GM12878 (cell line): ENCODE measurements around the gene CWC25. TPM values are rescaled to one million over a fixed set of nuclear protein-coding genes. Genes with fewer than 3 reads are reported as not detected.

Experiments
- ASH2L ChIP-seq: fragments of 300-600, 200-600 bp; sonication (generic); IDR thresholded peaks from 2 replicates; pipeline ENCODE4 v1.6.1; 2017; ENCODE audit warnings: low read depth, mild to moderate bottlenecking, borderline replicate concordance
- CREB1 ChIP-seq: IDR thresholded peaks from 2 replicates; pipeline ENCODE4 v1.6.1; 2012; ENCODE audit warnings: low read depth, mild to moderate bottlenecking, inconsistent platforms
- CUX1 ChIP-seq: IDR thresholded peaks from 2 replicates; pipeline ENCODE4 v1.6.1; 2012; ENCODE audit warnings: improper control_type of control experiment, low read depth, low read length; ENCODE audit not compliant: insufficient replicate concordance
- E2F8 ChIP-seq: fragments of 450-650 bp; IDR thresholded peaks from 2 replicates; pipeline ENCODE4 v1.6.1; 2018; ENCODE audit warnings: mild to moderate bottlenecking, low read depth, moderate library complexity; ENCODE audit not compliant: partially characterized antibody
- EED ChIP-seq: sonication (generic); IDR thresholded peaks from 2 replicates; pipeline ENCODE4 v1.6.1; 2016; ENCODE audit warnings: antibody characterized with exemption, low read depth
- ELK1 ChIP-seq: IDR thresholded peaks from 2 replicates; pipeline ENCODE4 v1.6.1; 2012; ENCODE audit warnings: low read depth, low read length, improper control_type of control experiment
- FOXM1 ChIP-seq: IDR thresholded peaks from 2 replicates; pipeline ENCODE4 v1.6.1; 2012; ENCODE audit warnings: low read depth, mild to moderate bottlenecking, inconsistent platforms, low read length, moderate library complexity
- HDGF ChIP-seq: fragments of 450-650 bp; IDR thresholded peaks from 2 replicates; pipeline ENCODE4 v1.6.1; 2016; ENCODE audit warnings: antibody characterized with exemption
- MEF2B ChIP-seq: fragments of 450-650 bp; IDR thresholded peaks from 2 replicates; pipeline ENCODE4 v1.6.1; 2018; ENCODE audit warnings: mild to moderate bottlenecking, moderate library complexity; ENCODE audit not compliant: partially characterized antibody, poor library complexity, severe bottlenecking
- MTA3 ChIP-seq: IDR thresholded peaks from 2 replicates; pipeline ENCODE4 v1.6.1; 2012; ENCODE audit warnings: low read length, inconsistent platforms, borderline replicate concordance
- POLR2AphosphoS2 ChIP-seq: IDR thresholded peaks from 2 replicates; pipeline ENCODE4 v1.6.1; 2011; ENCODE audit warnings: low read depth, mild to moderate bottlenecking, low read length, improper control_type of control experiment, moderate library complexity
- RBBP5 ChIP-seq: fragments of 200-600 bp; sonication (generic); conservative IDR thresholded peaks from 2 replicates; pipeline ENCODE4 v1.6.1; 2016
- RCOR1 ChIP-seq: conservative IDR thresholded peaks from 2 replicates; pipeline ENCODE4 v1.6.1; 2012; ENCODE audit warnings: low read depth, low read length, improper control_type of control experiment
- SP1 ChIP-seq: IDR thresholded peaks from one replicate; pipeline ENCODE4 v1.6.1; 2011; ENCODE audit warnings: low read depth, low read length
- TARDBP ChIP-seq: IDR thresholded peaks from 2 replicates; pipeline ENCODE4 v1.6.1; 2016; ENCODE audit warnings: borderline replicate concordance
- polyA plus RNA-seq, 11 experiments: library from polyadenylated mRNA; depleted of rRNA in 4 of 11; unstranded in 6 of 11; stranded (reverse) in 5 of 11; fragments of >200 nt; fragmentation: Nextera tagmentation in 4 of 11; fragmentation: Illumina TruSeq in 1 of 11; extraction: Ambion mirVana in 4 of 11; extraction: Trizol in 1 of 11; gene quantifications; 1 replicate in 1 of 11; 2 replicates in 10 of 11; pipeline versions ENCODE4 v1.2.1 to v1.2.3, GENCODE V29; 2011 to 2016; ENCODE audit warnings: inconsistent platforms in 2 of 11, missing spikeins in 2 of 11, low read depth in 1 of 11
- total RNA-seq, 4 experiments: library from RNA; depleted of rRNA in 3 of 4; stranded (reverse); fragments of >200 nt in 3 of 4; fragmentation: Illumina TruSeq in 1 of 4; extraction: Trizol in 1 of 4; gene quantifications; 2 replicates each; pipeline versions ENCODE4 v1.2.1 to v1.2.3, GENCODE V29; 2013 to 2021
- TF ChIP-seq, protein P1 (sequence below): fragments of 450-650 bp; IDR thresholded peaks from 2 replicates; pipeline ENCODE4 v1.6.1; 2016; ENCODE audit warnings: mild to moderate bottlenecking, moderate library complexity, borderline replicate concordance

The CWC25 gene
- total and polyA plus RNA-seq, 10 of the 15 experiments (the other 5 are each of a cell fraction or from before 2014, with no cell fraction given): 14.7 to 29.7 (median 22.9) TPM

GRCh38 chr17:38752308-38753070, 72.6 kb downstream of the CWC25 start, which contains the start of gene PSMB3 (continued):
- 0 out of 2 replicates have a peak, but pooled peaks have one; percentile 57 for TF ChIP-seq POLR2AphosphoS2
- TF ChIP-seq SP1: peak; percentile 99
- no peak; the same call in none of the 2 replicates for TF ChIP-seq EED
- peak; percentile 81 for TF ChIP-seq E2F8
- peak; percentile 87 for TF ChIP-seq CREB1
- no peak for TF ChIP-seq FOXM1
- TF ChIP-seq RCOR1: no peak
- TF ChIP-seq CUX1: no peak
- no peak for TF ChIP-seq ASH2L
- peak; percentile 70; the same call in 1 of the 2 replicates for TF ChIP-seq HDGF
- no peak for TF ChIP-seq RBBP5
- no peak for TF ChIP-seq MTA3
- no peak; the same call in 1 of the 2 replicates for TF ChIP-seq TARDBP
- TF ChIP-seq, protein P1, sequence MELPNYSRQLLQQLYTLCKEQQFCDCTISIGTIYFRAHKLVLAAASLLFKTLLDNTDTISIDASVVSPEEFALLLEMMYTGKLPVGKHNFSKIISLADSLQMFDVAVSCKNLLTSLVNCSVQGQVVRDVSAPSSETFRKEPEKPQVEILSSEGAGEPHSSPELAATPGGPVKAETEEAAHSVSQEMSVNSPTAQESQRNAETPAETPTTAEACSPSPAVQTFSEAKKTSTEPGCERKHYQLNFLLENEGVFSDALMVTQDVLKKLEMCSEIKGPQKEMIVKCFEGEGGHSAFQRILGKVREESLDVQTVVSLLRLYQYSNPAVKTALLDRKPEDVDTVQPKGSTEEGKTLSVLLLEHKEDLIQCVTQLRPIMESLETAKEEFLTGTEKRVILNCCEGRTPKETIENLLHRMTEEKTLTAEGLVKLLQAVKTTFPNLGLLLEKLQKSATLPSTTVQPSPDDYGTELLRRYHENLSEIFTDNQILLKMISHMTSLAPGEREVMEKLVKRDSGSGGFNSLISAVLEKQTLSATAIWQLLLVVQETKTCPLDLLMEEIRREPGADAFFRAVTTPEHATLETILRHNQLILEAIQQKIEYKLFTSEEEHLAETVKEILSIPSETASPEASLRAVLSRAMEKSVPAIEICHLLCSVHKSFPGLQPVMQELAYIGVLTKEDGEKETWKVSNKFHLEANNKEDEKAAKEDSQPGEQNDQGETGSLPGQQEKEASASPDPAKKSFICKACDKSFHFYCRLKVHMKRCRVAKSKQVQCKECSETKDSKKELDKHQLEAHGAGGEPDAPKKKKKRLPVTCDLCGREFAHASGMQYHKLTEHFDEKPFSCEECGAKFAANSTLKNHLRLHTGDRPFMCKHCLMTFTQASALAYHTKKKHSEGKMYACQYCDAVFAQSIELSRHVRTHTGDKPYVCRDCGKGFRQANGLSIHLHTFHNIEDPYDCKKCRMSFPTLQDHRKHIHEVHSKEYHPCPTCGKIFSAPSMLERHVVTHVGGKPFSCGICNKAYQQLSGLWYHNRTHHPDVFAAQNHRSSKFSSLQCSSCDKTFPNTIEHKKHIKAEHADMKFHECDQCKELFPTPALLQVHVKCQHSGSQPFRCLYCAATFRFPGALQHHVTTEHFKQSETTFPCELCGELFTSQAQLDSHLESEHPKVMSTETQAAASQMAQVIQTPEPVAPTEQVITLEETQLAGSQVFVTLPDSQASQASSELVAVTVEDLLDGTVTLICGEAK: peak; percentile 90; the same call in 1 of the 2 replicates
- TF ChIP-seq MEF2B: peak; percentile 51
- peak; percentile 83 for TF ChIP-seq ELK1
